ENCODE data around the gene GATD1.

Gene GATD1

DNA sequence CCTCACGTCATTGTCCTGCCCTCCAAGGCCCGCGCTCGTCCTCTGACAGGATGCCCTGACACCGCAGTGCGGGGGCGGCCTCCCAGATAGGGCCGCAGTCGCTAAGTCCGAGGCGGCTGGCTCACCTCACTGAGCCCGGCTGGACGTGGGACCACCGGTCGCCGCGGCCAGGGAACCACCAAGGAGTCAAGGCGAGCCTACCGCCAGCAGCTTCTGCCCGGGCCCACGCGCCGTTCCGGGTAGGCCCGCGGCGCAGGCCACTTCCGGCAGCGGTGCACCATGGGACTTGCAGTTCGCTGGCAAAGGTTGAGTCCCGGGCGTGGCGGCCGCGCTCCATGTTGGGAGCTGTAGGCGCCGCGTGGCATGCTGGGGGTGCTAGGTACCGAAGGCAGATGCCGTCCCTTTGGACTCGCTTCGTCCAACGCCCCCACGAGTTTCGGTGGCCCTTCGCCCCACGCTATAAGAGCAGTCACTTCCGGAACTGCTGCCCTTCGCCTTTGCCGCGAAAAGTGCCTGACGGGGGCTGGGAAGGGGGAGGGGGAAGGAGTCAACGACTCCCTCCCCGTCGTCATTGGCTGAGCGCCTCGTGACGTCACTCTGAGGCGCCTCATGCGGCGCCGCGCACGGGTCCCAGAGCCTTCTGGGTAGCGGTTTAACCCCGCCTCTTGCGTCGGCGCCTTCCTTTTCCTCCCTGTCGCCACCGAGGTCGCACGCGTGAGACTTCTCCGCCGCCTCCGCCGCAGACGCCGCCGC is 32.2 kb upstream of the GATD1 start, which contains the start of gene RPLP2 (continued):
- TF ChIP-seq ZNF830 (tag by site-specific recombination; IDR thresholded peaks at IDR 0.05; ENCODE audit: low read depth) (no peak), ZNF184 (tag by site-specific recombination; IDR thresholded peaks at IDR 0.05) (no peak), ZNF501 (tag by site-specific recombination; IDR thresholded peaks at IDR 0.05) (peak; percentile 89), SP2 (tag by site-specific recombination; IDR thresholded peaks at IDR 0.05) (peak; percentile 89), ZNF157 (tag by site-specific recombination; IDR thresholded peaks at IDR 0.05) (no peak), SCRT2 (tag by site-specific recombination; IDR thresholded peaks at IDR 0.05) (no peak), ZNF140 (tag by site-specific recombination; IDR thresholded peaks at IDR 0.05) (no peak), KLF7 (tag by site-specific recombination; IDR thresholded peaks at IDR 0.05; ENCODE audit: borderline replicate concordance) (peak; percentile 96; the same call in 1 of the 2 replicates), ZSCAN16 (tag by site-specific recombination; IDR thresholded peaks at IDR 0.05) (no peak), ZBTB1 (tag by site-specific recombination; IDR thresholded peaks at IDR 0.05) (no peak), ZNF354C (tag by site-specific recombination; IDR thresholded peaks at IDR 0.05; ENCODE audit: borderline replicate concordance, low read depth) (no peak), ZNF114 (tag by site-specific recombination; IDR thresholded peaks at IDR 0.05) (no peak), ZNF132 (tag by site-specific recombination; IDR thresholded peaks at IDR 0.05; ENCODE audit: borderline replicate concordance) (no peak), ZBTB20 (tag by site-specific recombination; IDR thresholded peaks at IDR 0.05) (peak; percentile 98), ZNF335 (tag by site-specific recombination; conservative IDR thresholded peaks at IDR 0.05) (peak; percentile 98), KLF8 (tag by site-specific recombination; IDR thresholded peaks at IDR 0.05) (peak; percentile 76; the same call in 1 of the 2 replicates), ZNF664 (tag by site-specific recombination; IDR thresholded peaks at IDR 0.05) (no peak), ZNF658 (tag by site-specific recombination; IDR thresholded peaks at IDR 0.05) (no peak), ZFP37 (tag by site-specific recombination; IDR thresholded peaks at IDR 0.05) (0 out of 2 replicates have a peak, but pooled peaks have one; percentile 67), ZNF544 (tag by site-specific recombination; IDR thresholded peaks at IDR 0.05) (no peak), ZNF350 (tag by site-specific recombination; IDR thresholded peaks at IDR 0.05) (no peak), ZNF843 (tag by site-specific recombination; IDR thresholded peaks at IDR 0.05) (peak; percentile 34; the same call in 1 of the 2 replicates), SALL2 (tag by site-specific recombination; IDR thresholded peaks at IDR 0.05; ENCODE audit: borderline replicate concordance) (no peak), ZNF112 (tag by site-specific recombination; IDR thresholded peaks at IDR 0.05) (no peak), GLIS1 (tag by site-specific recombination; IDR thresholded peaks at IDR 0.05) (peak; percentile 23; the same call in 1 of the 2 replicates), YY2 (tag by site-specific recombination; IDR thresholded peaks at IDR 0.05) (peak; percentile 67), ZNF2 (tag by site-specific recombination; IDR thresholded peaks at IDR 0.05) (no peak), ZXDB (tag by site-specific recombination; IDR thresholded peaks at IDR 0.05) (peak; percentile 94), MEIS1 (CRISPR knock-in tag; IDR thresholded peaks at IDR 0.05; ENCODE audit: borderline replicate concordance) (no peak)
- TF ChIP-seq, protein P1, sequence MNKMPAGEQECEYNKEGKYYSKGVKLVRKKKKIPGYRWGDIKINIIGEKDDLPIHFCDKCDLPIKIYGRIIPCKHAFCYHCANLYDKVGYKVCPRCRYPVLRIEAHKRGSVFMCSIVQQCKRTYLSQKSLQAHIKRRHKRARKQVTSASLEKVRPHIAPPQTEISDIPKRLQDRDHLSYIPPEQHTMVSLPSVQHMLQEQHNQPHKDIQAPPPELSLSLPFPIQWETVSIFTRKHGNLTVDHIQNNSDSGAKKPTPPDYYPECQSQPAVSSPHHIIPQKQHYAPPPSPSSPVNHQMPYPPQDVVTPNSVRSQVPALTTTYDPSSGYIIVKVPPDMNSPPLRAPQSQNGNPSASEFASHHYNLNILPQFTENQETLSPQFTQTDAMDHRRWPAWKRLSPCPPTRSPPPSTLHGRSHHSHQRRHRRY (tag by site-specific recombination; IDR thresholded peaks at IDR 0.05), result no peak
- TF ChIP-seq, protein P2, sequence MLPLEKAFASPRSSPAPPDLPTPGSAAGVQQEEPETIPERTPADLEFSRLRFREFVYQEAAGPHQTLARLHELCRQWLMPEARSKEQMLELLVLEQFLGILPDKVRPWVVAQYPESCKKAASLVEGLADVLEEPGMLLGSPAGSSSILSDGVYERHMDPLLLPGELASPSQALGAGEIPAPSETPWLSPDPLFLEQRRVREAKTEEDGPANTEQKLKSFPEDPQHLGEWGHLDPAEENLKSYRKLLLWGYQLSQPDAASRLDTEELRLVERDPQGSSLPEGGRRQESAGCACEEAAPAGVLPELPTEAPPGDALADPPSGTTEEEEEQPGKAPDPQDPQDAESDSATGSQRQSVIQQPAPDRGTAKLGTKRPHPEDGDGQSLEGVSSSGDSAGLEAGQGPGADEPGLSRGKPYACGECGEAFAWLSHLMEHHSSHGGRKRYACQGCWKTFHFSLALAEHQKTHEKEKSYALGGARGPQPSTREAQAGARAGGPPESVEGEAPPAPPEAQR (tag by site-specific recombination; IDR thresholded peaks at IDR 0.05), result no peak
- TF ChIP-seq, protein P3, sequence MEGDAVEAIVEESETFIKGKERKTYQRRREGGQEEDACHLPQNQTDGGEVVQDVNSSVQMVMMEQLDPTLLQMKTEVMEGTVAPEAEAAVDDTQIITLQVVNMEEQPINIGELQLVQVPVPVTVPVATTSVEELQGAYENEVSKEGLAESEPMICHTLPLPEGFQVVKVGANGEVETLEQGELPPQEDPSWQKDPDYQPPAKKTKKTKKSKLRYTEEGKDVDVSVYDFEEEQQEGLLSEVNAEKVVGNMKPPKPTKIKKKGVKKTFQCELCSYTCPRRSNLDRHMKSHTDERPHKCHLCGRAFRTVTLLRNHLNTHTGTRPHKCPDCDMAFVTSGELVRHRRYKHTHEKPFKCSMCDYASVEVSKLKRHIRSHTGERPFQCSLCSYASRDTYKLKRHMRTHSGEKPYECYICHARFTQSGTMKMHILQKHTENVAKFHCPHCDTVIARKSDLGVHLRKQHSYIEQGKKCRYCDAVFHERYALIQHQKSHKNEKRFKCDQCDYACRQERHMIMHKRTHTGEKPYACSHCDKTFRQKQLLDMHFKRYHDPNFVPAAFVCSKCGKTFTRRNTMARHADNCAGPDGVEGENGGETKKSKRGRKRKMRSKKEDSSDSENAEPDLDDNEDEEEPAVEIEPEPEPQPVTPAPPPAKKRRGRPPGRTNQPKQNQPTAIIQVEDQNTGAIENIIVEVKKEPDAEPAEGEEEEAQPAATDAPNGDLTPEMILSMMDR (tag by site-specific recombination; IDR thresholded peaks at IDR 0.05), result no peak
- TF ChIP-seq, protein P4, sequence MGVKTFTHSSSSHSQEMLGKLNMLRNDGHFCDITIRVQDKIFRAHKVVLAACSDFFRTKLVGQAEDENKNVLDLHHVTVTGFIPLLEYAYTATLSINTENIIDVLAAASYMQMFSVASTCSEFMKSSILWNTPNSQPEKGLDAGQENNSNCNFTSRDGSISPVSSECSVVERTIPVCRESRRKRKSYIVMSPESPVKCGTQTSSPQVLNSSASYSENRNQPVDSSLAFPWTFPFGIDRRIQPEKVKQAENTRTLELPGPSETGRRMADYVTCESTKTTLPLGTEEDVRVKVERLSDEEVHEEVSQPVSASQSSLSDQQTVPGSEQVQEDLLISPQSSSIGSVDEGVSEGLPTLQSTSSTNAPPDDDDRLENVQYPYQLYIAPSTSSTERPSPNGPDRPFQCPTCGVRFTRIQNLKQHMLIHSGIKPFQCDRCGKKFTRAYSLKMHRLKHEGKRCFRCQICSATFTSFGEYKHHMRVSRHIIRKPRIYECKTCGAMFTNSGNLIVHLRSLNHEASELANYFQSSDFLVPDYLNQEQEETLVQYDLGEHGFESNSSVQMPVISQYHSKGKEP (tag by site-specific recombination; IDR thresholded peaks at IDR 0.05), result no peak
- TF ChIP-seq, protein P5, sequence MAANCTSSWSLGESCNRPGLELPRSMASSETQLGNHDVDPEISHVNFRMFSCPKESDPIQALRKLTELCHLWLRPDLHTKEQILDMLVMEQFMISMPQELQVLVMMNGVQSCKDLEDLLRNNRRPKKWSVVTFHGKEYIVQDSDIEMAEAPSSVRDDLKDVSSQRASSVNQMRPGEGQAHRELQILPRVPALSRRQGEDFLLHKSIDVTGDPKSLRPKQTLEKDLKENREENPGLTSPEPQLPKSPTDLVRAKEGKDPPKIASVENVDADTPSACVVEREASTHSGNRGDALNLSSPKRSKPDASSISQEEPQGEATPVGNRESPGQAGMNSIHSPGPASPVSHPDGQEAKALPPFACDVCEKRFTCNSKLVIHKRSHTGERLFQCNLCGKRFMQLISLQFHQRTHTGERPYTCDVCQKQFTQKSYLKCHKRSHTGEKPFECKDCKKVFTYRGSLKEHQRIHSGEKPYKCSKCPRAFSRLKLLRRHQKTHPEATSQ (tag by site-specific recombination; IDR thresholded peaks at IDR 0.05), result no peak; the same call in 1 of the 2 replicates

Measured in HEK293 (cell line).